HepG2 (cell line): ENCODE results near the gene TP53TG5. TPM values are rescaled to one million over a fixed set of nuclear protein-coding genes. Genes with fewer than 3 reads are reported as not detected.
A peak's percentile ranks its signal among the peaks of the same experiment; 100 is the strongest.

Source experiments
- ATF3 ChIP-seq: sonication (generic); formaldehyde crosslinking; IDR thresholded peaks from 2 replicates; pipeline ENCODE4 v1.4.0; 2020; ENCODE audit warnings: missing genetic modification reagents
- ETV5 ChIP-seq: IDR thresholded peaks from 2 replicates; pipeline ENCODE4 v1.6.1; 2018; ENCODE audit warnings: missing biosample characterization, missing genetic modification reagents, inconsistent platforms, borderline replicate concordance
- GMEB2 ChIP-seq: IDR thresholded peaks from 2 replicates; pipeline ENCODE4 v1.6.1; 2016; ENCODE audit warnings: missing biosample characterization, missing genetic modification reagents, low read depth
- HDAC1 ChIP-seq: sonication (generic); formaldehyde crosslinking; IDR thresholded peaks from 2 replicates; pipeline ENCODE4 v1.5.1; 2020; ENCODE audit warnings: mild to moderate bottlenecking, missing genetic modification reagents
- MAX ChIP-seq: IDR thresholded peaks from 2 replicates; pipeline ENCODE4 v1.6.1; 2012; ENCODE audit warnings: inconsistent platforms
- MNT ChIP-seq: fragments of 450-650 bp; IDR thresholded peaks from 2 replicates; pipeline ENCODE4 v1.6.1; 2016
- MXD4 ChIP-seq: IDR thresholded peaks from 2 replicates; pipeline ENCODE4 v1.6.1; 2016; ENCODE audit warnings: mild to moderate bottlenecking, missing biosample characterization, missing genetic modification reagents
- SP1 ChIP-seq, 2 experiments: fragments of 450-650 bp in 1 of 2; sonication (generic) in 1 of 2; formaldehyde crosslinking in 1 of 2; IDR thresholded peaks; 2 replicates each; pipeline versions ENCODE4 v1.4.0 to v1.6.1; 2016 to 2020; ENCODE audit warnings: missing genetic modification reagents in 1 of 2
- SRF ChIP-seq: IDR thresholded peaks from 2 replicates; pipeline ENCODE4 v1.6.1; 2011; ENCODE audit warnings: mild to moderate bottlenecking, low read depth, low read length, moderate library complexity
- TFE3 ChIP-seq: IDR thresholded peaks from 2 replicates; pipeline ENCODE4 v1.6.1; 2016
- U2AF1 ChIP-seq: fragments of 200-400 bp; formaldehyde crosslinking; optimal IDR thresholded peaks from 2 replicates; pipeline ENCODE3; 2017; ENCODE audit warnings: mild to moderate bottlenecking, low read depth, low read length
- ZBTB40 ChIP-seq, 2 experiments: fragments of 450-650 bp in 1 of 2; sonication (generic) in 1 of 2; formaldehyde crosslinking in 1 of 2; IDR thresholded peaks; 2 replicates each; pipeline versions ENCODE4 v1.6.1 to v1.8.0; 2016 to 2022; ENCODE audit warnings: antibody characterized with exemption in 1 of 2, mild to moderate bottlenecking in 1 of 2, missing genetic modification reagents in 1 of 2
- ZNF224 ChIP-seq: sonication (generic); formaldehyde crosslinking; IDR thresholded peaks from 2 replicates; pipeline ENCODE4 v1.5.0; 2020; ENCODE audit warnings: mild to moderate bottlenecking, missing genetic modification reagents
- polyA plus RNA-seq, 8 experiments: library from polyadenylated mRNA; depleted of rRNA in 3 of 8; stranded (reverse) in 7 of 8; unstranded in 1 of 8; fragments of >200 nt; fragmentation: Illumina TruSeq in 4 of 8; extraction: Trizol in 4 of 8; gene quantifications; 2 replicates each; pipeline versions ENCODE4 v1.2.1 to v1.2.3, GENCODE V29; 2011 to 2016; ENCODE audit warnings: low read depth in 4 of 8, missing spikeins in 1 of 8, mixed read lengths in 1 of 8; ENCODE audit not compliant: insufficient read depth in 1 of 8
- total RNA-seq, 5 experiments: library from RNA; depleted of rRNA; stranded (reverse); fragments of >200 nt; fragmentation: Illumina TruSeq; extraction: Trizol; gene quantifications; 2 replicates each; pipeline ENCODE4 v1.2.3, GENCODE V29; 2016; ENCODE audit warnings: low read depth in 1 of 5

Gene TP53TG5
- total and polyA plus RNA-seq, 2 of the 13 experiments (the other 11 are each of a cell fraction or from before 2014, with no cell fraction given): 0.11 TPM; not detected in 1

GRCh38 chr20:45373353-45374100, 4.6 kb downstream of the TP53TG5 start (continued):
- TF ChIP-seq ZBTB40 (IDR thresholded peaks at IDR 0.05): no peak
- 0 out of 2 replicates have a peak, but pooled peaks have one; percentile 30 for TF ChIP-seq ZBTB40 (CRISPR knock-in tag; IDR thresholded peaks at IDR 0.05)
- TF ChIP-seq SRF: no peak
- peak; percentile 69; the same call in 1 of the 2 replicates for TF ChIP-seq TFE3 (CRISPR knock-in tag)
- no peak for TF ChIP-seq GMEB2
- no peak for TF ChIP-seq SP1 (IDR thresholded peaks at IDR 0.05)
- peak; percentile 41; the same call in 1 of the 2 replicates for TF ChIP-seq SP1 (CRISPR knock-in tag; IDR thresholded peaks at IDR 0.05)
- TF ChIP-seq MXD4 (CRISPR knock-in tag): peak; percentile 57; the same call in 1 of the 2 replicates
- TF ChIP-seq U2AF1: peak; percentile 97
- no peak for TF ChIP-seq ATF3
- peak; percentile 30; the same call in 1 of the 2 replicates for TF ChIP-seq ETV5 (CRISPR knock-in tag)
- TF ChIP-seq HDAC1 (CRISPR knock-in tag): peak; percentile 14; the same call in 1 of the 2 replicates
- TF ChIP-seq ZNF224 (CRISPR knock-in tag): 0 out of 2 replicates have a peak, but pooled peaks have one; percentile 55
- no peak for TF ChIP-seq MNT
- TF ChIP-seq MAX: peak; percentile 19; the same call in 1 of the 2 replicates
